Epithelial cell of esophagus (primary cell): ENCODE results near the gene PLEKHA6.

ENCODE experiments used
- DNase-seq: peaks from one replicate; pipeline ENCODE4 v3.0.0; 2010; ENCODE audit warnings: low read depth
- H3K4me3 ChIP-seq: 2 replicates; pipeline ENCODE4 v1.5.1; 2011; ENCODE audit warnings: mild to moderate bottlenecking, low read length, control low read depth
- CTCF ChIP-seq: IDR thresholded peaks from 2 replicates; pipeline ENCODE4 v1.5.1; 2011; ENCODE audit warnings: low read depth, mild to moderate bottlenecking, low read length, control low read depth, inconsistent platforms; ENCODE audit not compliant: insufficient read depth; ENCODE audit errors: missing control alignments

The PLEKHA6 gene

GRCh38 chr1:204207136-204207616 is 152.6 kb downstream of the PLEKHA6 start:
- TF ChIP-seq CTCF: peak; percentile 91
- H3K4me3 ChIP-seq: no peak overlapping the region
- DNase-seq: peak; percentile 55

- TF ChIP-seq CTCF: peak; percentile 17
- no peak overlapping the region for H3K4me3 ChIP-seq
- no peak for DNase-seq
Observed at GRCh38 chr1:204206121-204206520, 153.6 kb downstream of the PLEKHA6 start.

GRCh38 chr1:204205486-204205885 is 154.2 kb downstream of the PLEKHA6 start:
- no peak for DNase-seq
- no peak for TF ChIP-seq CTCF
- no peak overlapping the region for H3K4me3 ChIP-seq

- TF ChIP-seq CTCF: no peak
- H3K4me3 ChIP-seq: no peak overlapping the region
Observed at GRCh38 chr1:204204944-204205343, 154.8 kb downstream of the PLEKHA6 start.

GRCh38 chr1:204203206-204203767 is 156.4 kb downstream of the PLEKHA6 start:
- no peak for TF ChIP-seq CTCF
- no peak overlapping the region for H3K4me3 ChIP-seq
- DNase-seq: no peak

More at GRCh38 chr1:204204944-204205343, 154.8 kb downstream of the PLEKHA6 start:
- no peak for DNase-seq

- H3K4me3 ChIP-seq: no peak overlapping the region
- no peak for DNase-seq
- no peak for TF ChIP-seq CTCF
Observed at GRCh38 chr1:204202481-204202880, 157.2 kb downstream of the PLEKHA6 start.
